CD1c-positive myeloid dendritic cell (primary cell): ENCODE measurements around the gene RNF113A.
"Not testable (repeated sequence)": the region's sequence is repeated elsewhere in the genome, so short reads cannot be mapped to it uniquely, and the experiment has no call there.

Source experiments
- DNase-seq: peaks from one replicate; pipeline ENCODE4 v3.0.0-alpha.2; 2016; ENCODE audit errors: extremely low spot score

RNF113A gene

DNA sequence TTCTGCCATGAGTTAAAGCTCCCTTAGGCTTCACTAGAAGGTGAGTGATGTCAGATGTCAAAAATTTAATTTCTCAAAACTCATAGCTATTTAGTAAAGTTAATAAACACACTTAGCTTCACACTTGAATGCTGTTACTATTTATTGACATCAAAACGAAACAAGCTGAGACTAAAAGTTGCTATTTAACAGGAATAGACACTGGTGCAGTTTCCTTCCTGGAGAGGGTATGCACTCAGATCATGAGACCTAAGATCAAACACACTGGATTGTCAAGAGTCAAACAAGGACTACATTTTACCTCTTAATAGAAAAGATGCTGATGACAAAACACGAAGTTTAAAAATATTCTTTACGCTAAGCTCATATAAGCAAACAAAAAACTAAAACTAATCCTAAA, 37.6 kb downstream of the RNF113A start:
- no peak for DNase-seq

DNA sequence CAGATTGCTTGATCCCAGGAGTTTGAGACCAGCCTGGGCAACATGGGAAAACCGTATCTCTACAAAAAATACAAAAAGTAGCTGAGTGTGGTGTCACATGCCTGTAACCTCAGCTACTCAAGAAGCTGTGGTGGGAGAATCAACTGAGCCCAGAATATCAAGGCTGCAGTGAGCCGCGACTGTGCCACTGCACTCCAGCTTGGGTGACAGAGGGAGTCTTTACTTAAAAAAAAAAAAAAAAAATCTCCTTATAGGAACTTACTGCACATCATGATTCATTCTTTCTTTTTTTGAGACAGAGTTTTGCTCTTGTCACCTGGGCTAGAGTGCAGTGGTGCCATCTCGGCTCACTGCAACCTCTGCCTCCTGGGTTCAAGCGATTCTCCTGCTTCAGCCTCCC, 43.1 kb downstream of the RNF113A start:
- no peak for DNase-seq

GRCh38 chrX:119826399-119826959, 45.1 kb downstream of the RNF113A start:
- DNase-seq: peak; percentile 37

DNA sequence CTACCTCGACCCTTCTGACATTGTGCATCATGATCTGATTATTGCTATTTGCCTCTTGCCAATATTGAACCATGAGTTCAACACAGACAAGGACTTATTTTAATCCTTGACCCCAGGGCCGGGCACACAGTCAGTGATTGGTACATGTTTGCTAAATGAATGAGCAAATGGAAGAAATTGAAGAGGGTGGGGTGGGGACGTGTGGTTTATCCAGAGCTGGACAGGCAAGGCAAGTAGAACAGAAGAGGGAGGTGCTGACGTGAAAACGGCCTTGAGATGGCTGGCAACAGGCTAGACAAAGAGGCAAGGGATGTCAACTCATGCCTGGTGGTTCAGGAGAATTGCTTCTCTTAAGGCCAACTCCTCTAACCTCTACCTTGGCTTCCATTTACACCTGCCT, 47.3 kb downstream of the RNF113A start:
- not testable (repeated sequence) for DNase-seq

GRCh38 chrX:119821703-119822102, 49.8 kb downstream of the RNF113A start:
- DNase-seq: peak; percentile 36
